ENCODE results near the gene FHAD1. TPM values are rescaled to one million over a fixed set of nuclear protein-coding genes. Genes with fewer than 3 reads are reported as not detected.

FHAD1 gene
- total RNA-seq, 3 donors from 2014 or later (not counting 1 experiment from before 2014, with no cell fraction given), result 0.72 to 1.9 (median 1.7) TPM

DNA sequence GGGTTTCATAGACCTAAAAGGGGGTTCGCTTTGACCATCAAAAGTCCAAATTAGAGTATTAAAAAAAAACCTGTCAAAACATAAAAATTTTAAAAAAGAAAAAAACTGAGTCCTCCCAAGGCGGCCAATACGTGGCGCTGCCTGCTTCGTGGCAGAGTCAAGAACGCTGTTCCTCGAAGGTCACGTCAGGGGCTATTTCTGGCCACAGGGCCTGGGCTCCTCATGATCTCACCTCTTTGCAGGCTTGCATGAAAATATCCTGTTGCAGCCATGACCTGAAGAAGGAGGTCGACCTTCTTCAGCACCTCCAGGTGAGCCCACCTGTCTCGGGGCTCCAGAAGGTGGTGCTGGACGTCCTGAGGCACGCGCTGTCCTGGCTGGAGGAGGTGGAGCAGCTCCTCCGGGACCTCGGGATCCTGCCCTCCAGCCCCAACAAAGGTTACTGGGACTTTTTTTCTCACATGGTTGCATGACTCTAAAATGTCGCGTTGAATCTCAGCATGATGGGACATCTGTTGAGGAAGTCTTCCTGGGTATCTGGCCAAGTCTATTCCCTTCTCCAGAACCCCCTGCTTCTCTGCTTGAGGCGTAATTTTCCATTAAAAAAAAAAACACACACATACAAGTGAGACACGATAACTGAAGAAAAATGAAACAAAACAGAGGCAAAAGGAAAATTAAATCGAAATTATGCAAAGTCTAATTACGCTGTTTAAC is 82.2 kb downstream of the FHAD1 start:
- H3K4me1 Mint-ChIP-seq, result peaks cover 16 to 29% of the 10 kb centered on the region in 2 donors
- no peak overlapping the region for H3K4me3 Mint-ChIP-seq
- H3K27me3 ChIP-seq (ENCODE audit: control insufficient read depth, insufficient read depth, low read length), result no peaks in the 10 kb centered on the region
- WGBS (ENCODE audit: insufficient coverage), result 41% methylated on average over 20 of the region's 21 CpGs
- H3K4me3 ChIP-seq (ENCODE audit: low read length), result no peak overlapping the region
- TF ChIP-seq, protein P1, sequence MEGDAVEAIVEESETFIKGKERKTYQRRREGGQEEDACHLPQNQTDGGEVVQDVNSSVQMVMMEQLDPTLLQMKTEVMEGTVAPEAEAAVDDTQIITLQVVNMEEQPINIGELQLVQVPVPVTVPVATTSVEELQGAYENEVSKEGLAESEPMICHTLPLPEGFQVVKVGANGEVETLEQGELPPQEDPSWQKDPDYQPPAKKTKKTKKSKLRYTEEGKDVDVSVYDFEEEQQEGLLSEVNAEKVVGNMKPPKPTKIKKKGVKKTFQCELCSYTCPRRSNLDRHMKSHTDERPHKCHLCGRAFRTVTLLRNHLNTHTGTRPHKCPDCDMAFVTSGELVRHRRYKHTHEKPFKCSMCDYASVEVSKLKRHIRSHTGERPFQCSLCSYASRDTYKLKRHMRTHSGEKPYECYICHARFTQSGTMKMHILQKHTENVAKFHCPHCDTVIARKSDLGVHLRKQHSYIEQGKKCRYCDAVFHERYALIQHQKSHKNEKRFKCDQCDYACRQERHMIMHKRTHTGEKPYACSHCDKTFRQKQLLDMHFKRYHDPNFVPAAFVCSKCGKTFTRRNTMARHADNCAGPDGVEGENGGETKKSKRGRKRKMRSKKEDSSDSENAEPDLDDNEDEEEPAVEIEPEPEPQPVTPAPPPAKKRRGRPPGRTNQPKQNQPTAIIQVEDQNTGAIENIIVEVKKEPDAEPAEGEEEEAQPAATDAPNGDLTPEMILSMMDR (IDR thresholded peaks at IDR 0.05), result peak; percentile 49
- intact Hi-C loops (cut with micrococcal nuclease), result no loop called here
- H3K4me1 ChIP-seq (ENCODE audit: control insufficient read depth, insufficient read depth, low read length), result peaks cover 9% of the 10 kb centered on the region
- DNase-seq, result no peak
- peak; percentile 66 to 87 (median 77) for ATAC-seq
- H3K9me3 Mint-ChIP-seq, result no peaks in the 10 kb centered on the region
- no peak overlapping the region for H3K27ac ChIP-seq (ENCODE audit: low read length)
- no peaks in the 10 kb centered on the region for H3K9me3 ChIP-seq (ENCODE audit: control insufficient read depth, insufficient read depth, low read length)
- peak overlapping the region in 1 of 2 donors; percentile 26 for H3K27ac Mint-ChIP-seq
- H3K36me3 ChIP-seq (ENCODE audit: control insufficient read depth, insufficient read depth, low read length), result no peaks in the 10 kb centered on the region
- H3K27me3 Mint-ChIP-seq (ENCODE audit: low read depth in 2 of 2), result no peaks in the 10 kb centered on the region
- H3K36me3 Mint-ChIP-seq, result no peaks in the 10 kb centered on the region

DNA sequence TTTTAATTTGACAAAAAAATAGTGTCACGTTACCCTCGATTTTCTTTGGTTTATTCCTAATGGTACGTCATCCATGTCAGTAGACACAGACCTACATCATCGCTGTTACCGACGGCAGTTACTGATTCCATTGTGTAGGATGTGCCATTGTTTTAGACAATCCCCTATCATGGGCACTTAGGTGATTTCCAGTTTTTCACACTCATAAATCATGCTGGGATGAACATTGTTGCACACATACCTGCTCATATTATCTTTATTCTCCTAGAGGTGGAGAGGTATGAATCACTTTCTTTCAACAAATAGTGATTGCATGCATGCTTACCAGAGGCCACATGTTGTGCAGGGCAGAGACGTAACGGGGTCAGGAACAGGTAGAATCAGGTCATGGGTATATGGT is 83.0 kb downstream of the FHAD1 start:
- H3K4me3 ChIP-seq (ENCODE audit: low read length), result no peak overlapping the region
- WGBS (ENCODE audit: insufficient coverage), result 94% methylated on average over 6 of the region's 8 CpGs
- H3K4me1 ChIP-seq (ENCODE audit: control insufficient read depth, insufficient read depth, low read length), result peaks cover 9% of the 10 kb centered on the region
- TF ChIP-seq, protein P1 (IDR thresholded peaks at IDR 0.05), result no peak
- Mint-ChIP-seq H3K27me3 (ENCODE audit: low read depth in 2 of 2) (no peaks in the 10 kb centered on the region), H3K27ac (no peak overlapping the region), H3K4me3 (no peak overlapping the region), H3K9me3 (no peaks in the 10 kb centered on the region), H3K4me1 (peaks cover 16 to 29% of the 10 kb centered on the region in 2 donors), H3K36me3 (no peaks in the 10 kb centered on the region)
- ATAC-seq (no peak), DNase-seq (no peak)
- H3K27ac ChIP-seq (ENCODE audit: low read length), result no peak overlapping the region
- intact Hi-C loops (cut with micrococcal nuclease), result no loop called here
- H3K9me3 ChIP-seq (ENCODE audit: control insufficient read depth, insufficient read depth, low read length), result no peaks in the 10 kb centered on the region
- H3K27me3 ChIP-seq (ENCODE audit: control insufficient read depth, insufficient read depth, low read length), result no peaks in the 10 kb centered on the region
- no peaks in the 10 kb centered on the region for H3K36me3 ChIP-seq (ENCODE audit: control insufficient read depth, insufficient read depth, low read length)

DNA sequence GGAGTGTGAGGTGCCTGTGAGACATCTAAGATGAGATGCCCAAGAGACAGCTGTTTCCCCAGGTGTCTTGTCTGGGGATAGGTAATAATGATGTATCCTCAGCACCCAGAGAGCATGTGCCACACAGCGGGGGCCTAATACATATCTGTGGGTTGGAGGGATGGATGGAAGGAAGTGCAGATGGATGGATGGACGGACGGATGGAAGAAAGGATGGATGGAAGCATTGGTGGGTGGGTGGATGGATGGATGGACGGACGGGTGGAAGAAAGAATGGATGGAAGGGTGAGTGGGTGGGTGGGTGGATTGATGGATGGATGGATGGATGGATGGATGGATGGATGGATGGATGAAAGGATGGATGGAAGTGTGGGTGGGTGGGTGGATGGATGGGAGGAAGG is 84.2 kb downstream of the FHAD1 start:
- no peaks in the 10 kb centered on the region for H3K9me3 Mint-ChIP-seq
- H3K9me3 ChIP-seq (ENCODE audit: control insufficient read depth, insufficient read depth, low read length), result no peaks in the 10 kb centered on the region
- H3K36me3 Mint-ChIP-seq, result no peaks in the 10 kb centered on the region
- TF ChIP-seq, protein P1 (IDR thresholded peaks at IDR 0.05), result no peak
- DNase-seq (no peak), ATAC-seq (no peak)
- intact Hi-C loops (cut with micrococcal nuclease), result no loop called here
- peaks cover 10 to 27% of the 10 kb centered on the region in 2 donors for H3K4me1 Mint-ChIP-seq
- no peaks in the 10 kb centered on the region for H3K27me3 ChIP-seq (ENCODE audit: control insufficient read depth, insufficient read depth, low read length)
- no peaks in the 10 kb centered on the region for H3K27me3 Mint-ChIP-seq (ENCODE audit: low read depth in 2 of 2)
- no peak overlapping the region for H3K4me3 Mint-ChIP-seq
- H3K27ac Mint-ChIP-seq, result peak overlapping the region in 1 of 2 donors; percentile 25
- 93% methylated on average over 5 of the region's 5 CpGs for WGBS (ENCODE audit: insufficient coverage)
- no peaks in the 10 kb centered on the region for H3K36me3 ChIP-seq (ENCODE audit: control insufficient read depth, insufficient read depth, low read length)
- H3K4me1 ChIP-seq (ENCODE audit: control insufficient read depth, insufficient read depth, low read length), result peaks cover 9% of the 10 kb centered on the region
- no peak overlapping the region for H3K4me3 ChIP-seq (ENCODE audit: low read length)
- H3K27ac ChIP-seq (ENCODE audit: low read length), result no peak overlapping the region

DNA sequence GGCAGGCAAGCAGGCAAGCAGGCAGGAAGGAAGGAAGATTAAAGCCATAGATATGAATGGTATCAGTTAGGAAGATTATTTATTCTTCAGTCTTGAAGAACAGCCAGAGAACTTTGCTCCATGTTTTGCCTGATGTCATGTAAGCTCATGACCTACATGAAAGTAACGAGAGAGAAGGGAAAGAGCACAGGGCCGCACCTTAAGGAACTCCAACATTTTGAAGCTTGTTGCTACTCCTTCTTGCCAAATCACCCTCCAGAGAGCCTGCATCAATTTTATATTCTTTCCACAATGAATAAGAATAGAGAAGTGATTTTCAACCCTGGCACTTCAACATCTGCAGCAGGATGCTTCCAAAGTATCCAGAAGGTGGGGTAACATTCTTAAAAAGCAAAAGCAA is 84.7 kb downstream of the FHAD1 start:
- Mint-ChIP-seq H3K36me3 (no peaks in the 10 kb centered on the region), H3K4me1 (peaks cover 10 to 33% of the 10 kb centered on the region in 2 donors), H3K27ac (no peak overlapping the region), H3K4me3 (no peak overlapping the region), H3K27me3 (ENCODE audit: low read depth in 2 of 2) (no peaks in the 10 kb centered on the region), H3K9me3 (no peaks in the 10 kb centered on the region)
- Histone ChIP-seq H3K27ac (ENCODE audit: low read length) (no peak overlapping the region), H3K36me3 (ENCODE audit: control insufficient read depth, insufficient read depth, low read length) (no peaks in the 10 kb centered on the region), H3K27me3 (ENCODE audit: control insufficient read depth, insufficient read depth, low read length) (no peaks in the 10 kb centered on the region), H3K4me3 (ENCODE audit: low read length) (no peak overlapping the region), H3K9me3 (ENCODE audit: control insufficient read depth, insufficient read depth, low read length) (no peaks in the 10 kb centered on the region), H3K4me1 (ENCODE audit: control insufficient read depth, insufficient read depth, low read length) (peaks cover 9% of the 10 kb centered on the region)
- ATAC-seq, result no peak
- intact Hi-C loops (cut with micrococcal nuclease), result no loop called here
- TF ChIP-seq, protein P1 (IDR thresholded peaks at IDR 0.05), result no peak
- DNase-seq, result no peak
- 100% methylated on average over 1 of the region's 2 CpGs for WGBS (ENCODE audit: insufficient coverage)
